Neural progenitor cell (in vitro differentiated cells): ENCODE measurements around the gene RRBP1. TPM values are rescaled to one million over a fixed set of nuclear protein-coding genes. Genes with fewer than 3 reads are reported as not detected.

ENCODE experiments used
- DNase-seq: peaks from one replicate; pipeline ENCODE4 v3.0.0-alpha.2; 2016; ENCODE audit warnings: low spot score
- H2AFZ ChIP-seq: fragments of 200-600 bp; sonication (generic); replicated peaks from 2 replicates; pipeline ENCODE4 v1.6.1; 2016; ENCODE audit warnings: antibody characterized with exemption
- H3F3A ChIP-seq: fragments of 200-600 bp; sonication (generic); 2 replicates; pipeline ENCODE4 v1.6.1; 2016; ENCODE audit warnings: antibody characterized with exemption, low read depth
- H3K27ac ChIP-seq: fragments of 200-600 bp; sonication (generic); 2 replicates; pipeline ENCODE4 v1.5.1; 2016; ENCODE audit warnings: mild to moderate bottlenecking
- H3K27me3 ChIP-seq: fragments of 200-600 bp; sonication (generic); 2 replicates; pipeline ENCODE4 v1.6.1; 2016; ENCODE audit warnings: mild to moderate bottlenecking, moderate library complexity
- H3K36me3 ChIP-seq: fragments of 200-600 bp; sonication (generic); 2 replicates; pipeline ENCODE4 v1.5.1; 2016
- H3K4me1 ChIP-seq: fragments of 200-600 bp; sonication (generic); 2 replicates; pipeline ENCODE4 v1.6.1; 2016; ENCODE audit warnings: mixed run types
- H3K4me2 ChIP-seq: fragments of 200-600 bp; sonication (generic); 2 replicates; pipeline ENCODE4 v1.6.1; 2016
- H3K4me3 ChIP-seq: fragments of 200-600 bp; sonication (generic); 2 replicates; pipeline ENCODE4 v1.5.1; 2016
- H3K79me2 ChIP-seq: fragments of 200-600 bp; sonication (generic); 2 replicates; pipeline ENCODE4 v1.6.1; 2016; ENCODE audit warnings: low read depth
- H3K9ac ChIP-seq: fragments of 200-600 bp; sonication (generic); 2 replicates; pipeline ENCODE4 v1.6.1; 2016
- H3K9me3 ChIP-seq: fragments of 200-600 bp; sonication (generic); 2 replicates; pipeline ENCODE4 v1.5.1; 2016; ENCODE audit warnings: low read depth
- H4K20me1 ChIP-seq: fragments of 200-600 bp; sonication (generic); 2 replicates; pipeline ENCODE4 v1.6.1; 2016; ENCODE audit warnings: low read depth
- H3K27ac Mint-ChIP-seq: 3 replicates; pipeline ENCODE4 v1.8.0; 2021; ENCODE audit warnings: mixed read lengths
- H3K27me3 Mint-ChIP-seq: 2 replicates; pipeline ENCODE4 v1.8.0; 2022; ENCODE audit warnings: low read depth, mild to moderate bottlenecking, inconsistent platforms, moderate library complexity, mixed read lengths; ENCODE audit not compliant: insufficient read depth
- H3K36me3 Mint-ChIP-seq: 3 replicates; pipeline ENCODE4 v1.8.0; 2021; ENCODE audit warnings: mixed read lengths
- H3K4me1 Mint-ChIP-seq: 3 replicates; pipeline ENCODE4 v1.8.0; 2021; ENCODE audit warnings: mixed read lengths
- H3K4me3 Mint-ChIP-seq: 3 replicates; pipeline ENCODE4 v1.8.0; 2021; ENCODE audit warnings: mild to moderate bottlenecking, moderate library complexity, mixed read lengths
- H3K9me3 Mint-ChIP-seq: 3 replicates; pipeline ENCODE4 v1.8.0; 2020; ENCODE audit warnings: mixed read lengths
- CTCF ChIP-seq: fragments of 200-600 bp; sonication (generic); IDR thresholded peaks from 2 replicates; pipeline ENCODE4 v1.5.1; 2017; ENCODE audit warnings: antibody characterized with exemption, mild to moderate bottlenecking
- EZH2 ChIP-seq: fragments of 200-600 bp; sonication (generic); IDR thresholded peaks from 2 replicates; pipeline ENCODE4 v1.6.1; 2017; ENCODE audit warnings: antibody characterized with exemption, mild to moderate bottlenecking, moderate library complexity
- EZH2phosphoT487 ChIP-seq: fragments of 200-600 bp; sonication (generic); IDR thresholded peaks from 2 replicates; pipeline ENCODE4 v1.6.1; 2017; ENCODE audit warnings: antibody characterized with exemption
- total RNA-seq: library from RNA; depleted of rRNA; stranded (reverse); fragments of >200 nt; gene quantifications from 2 replicates; pipeline ENCODE4 v1.2.3, GENCODE V29; 2015; ENCODE audit warnings: low replicate concordance

Gene RRBP1
- total RNA-seq, 1 donor from 2014 or later: 18.2 TPM

- H3K27me3 ChIP-seq: no peaks in the 10 kb centered on the region
- H2AFZ ChIP-seq: no peak overlapping the region
- no peak overlapping the region for H3K4me2 ChIP-seq
- Mint-ChIP-seq H3K36me3 (no peaks in the 10 kb centered on the region), H3K9me3 (peaks cover 15% of the 10 kb centered on the region), H3K27ac (no peak overlapping the region), H3K27me3 (peaks cover 18% of the 10 kb centered on the region), H3K4me1 (peaks cover 2% of the 10 kb centered on the region), H3K4me3 (no peak overlapping the region)
- no peak overlapping the region for H3K27ac ChIP-seq
- no peaks in the 10 kb centered on the region for H3K9me3 ChIP-seq
- no peak overlapping the region for H3K9ac ChIP-seq
- no peak for DNase-seq
- H3K4me3 ChIP-seq: no peak overlapping the region
- peaks cover 5% of the 10 kb centered on the region for H3K4me1 ChIP-seq
- H3K79me2 ChIP-seq: no peaks in the 10 kb centered on the region
- no peaks in the 10 kb centered on the region for H4K20me1 ChIP-seq
- TF ChIP-seq EZH2phosphoT487: no peak
- TF ChIP-seq EZH2: no peak
- H3K36me3 ChIP-seq: no peaks in the 10 kb centered on the region
- H3F3A ChIP-seq: no peaks in the 10 kb centered on the region
Observed at GRCh38 chr20:17690144-17690543, 8.1 kb upstream of the RRBP1 start.

GRCh38 chr20:17688965-17689364, 6.9 kb upstream of the RRBP1 start:
- H3K4me3 ChIP-seq: no peak overlapping the region
- peaks cover 2% of the 10 kb centered on the region for H3K4me1 Mint-ChIP-seq
- H3K36me3 ChIP-seq: no peaks in the 10 kb centered on the region
- no peaks in the 10 kb centered on the region for H3K79me2 ChIP-seq
- no peak overlapping the region for H2AFZ ChIP-seq
- H3K27me3 ChIP-seq: peaks cover 6% of the 10 kb centered on the region
- H3K27ac ChIP-seq: no peak overlapping the region
- H3K4me3 Mint-ChIP-seq: no peak overlapping the region
- DNase-seq: no peak
- H3K27me3 Mint-ChIP-seq: peaks cover 21% of the 10 kb centered on the region
- TF ChIP-seq EZH2 (no peak), EZH2phosphoT487 (no peak), CTCF (no peak)
- peaks cover 12% of the 10 kb centered on the region for H3K9me3 Mint-ChIP-seq
- peaks cover 5% of the 10 kb centered on the region for H3K4me1 ChIP-seq
- H3K36me3 Mint-ChIP-seq: no peaks in the 10 kb centered on the region
- H3K9me3 ChIP-seq: no peaks in the 10 kb centered on the region
- no peak overlapping the region for H3K4me2 ChIP-seq
- no peak overlapping the region for H3K27ac Mint-ChIP-seq
- no peaks in the 10 kb centered on the region for H4K20me1 ChIP-seq
- H3K9ac ChIP-seq: no peak overlapping the region
- H3F3A ChIP-seq: no peaks in the 10 kb centered on the region

GRCh38 chr20:17687800-17688199, 5.8 kb upstream of the RRBP1 start:
- H3K4me1 Mint-ChIP-seq: peaks cover 4% of the 10 kb centered on the region
- no peak for DNase-seq
- H3K79me2 ChIP-seq: no peaks in the 10 kb centered on the region

More at GRCh38 chr20:17687800-17688199, 5.8 kb upstream of the RRBP1 start:
- Mint-ChIP-seq H3K27me3 (peaks cover 25% of the 10 kb centered on the region), H3K27ac (no peak overlapping the region), H3K36me3 (no peaks in the 10 kb centered on the region), H3K4me3 (no peak overlapping the region), H3K9me3 (peaks cover 14% of the 10 kb centered on the region)
- Histone ChIP-seq H4K20me1 (no peaks in the 10 kb centered on the region), H3F3A (no peaks in the 10 kb centered on the region), H3K4me2 (no peak overlapping the region), H3K9ac (no peak overlapping the region), H3K4me1 (no peaks in the 10 kb centered on the region), H3K4me3 (no peak overlapping the region), H3K27me3 (peaks cover 6% of the 10 kb centered on the region), H3K9me3 (no peaks in the 10 kb centered on the region), H2AFZ (no peak overlapping the region), H3K36me3 (no peaks in the 10 kb centered on the region), H3K27ac (no peak overlapping the region)
- TF ChIP-seq EZH2phosphoT487 (no peak), EZH2 (no peak), CTCF (no peak)
